H1 (cell line): ENCODE results near the gene NFX1. TPM values are rescaled to one million over a fixed set of nuclear protein-coding genes. Genes with fewer than 3 reads are reported as not detected.

Experiments
- CTCF ChIA-PET: fragments of 300-600 bp; sonication (Branson Sonifier 250); formaldehyde crosslinking; loops from one replicate; lab custom pipeline; 2021; ENCODE audit not compliant: partially characterized antibody; lab: Charles Lee
- POLR2A ChIA-PET: fragments of 300-600 bp; sonication (Branson Sonifier 250); formaldehyde crosslinking; loops from one replicate; lab custom pipeline; 2021; ENCODE audit warnings: inconsistent platforms; ENCODE audit not compliant: partially characterized antibody; lab: Charles Lee
- DNase-seq, 2 experiments: peaks; one replicate each; pipeline versions ENCODE4 v3.0.0 to v3.0.0-alpha.2; 2010 to 2022; ENCODE audit warnings: low spot score in 2 of 2, low read depth in 1 of 2, mixed read lengths in 1 of 2
- FAIRE-seq: peaks from 2 replicates; lab custom pipeline; 2011; peaks lifted over from hg19 to GRCh38; lab: Jason Lieb, UNC
- H2AFZ ChIP-seq: 2 replicates; pipeline ENCODE4 v1.8.1; 2012; ENCODE audit warnings: low read length, inconsistent platforms
- H2AK5ac ChIP-seq: 2 replicates; pipeline ENCODE4 v1.6.1; 2013; ENCODE audit warnings: low read depth, low read length
- H2BK120ac ChIP-seq: replicated peaks from 2 replicates; pipeline ENCODE3; 2013; ENCODE audit warnings: low read depth, low read length, inconsistent platforms
- H2BK12ac ChIP-seq: 2 replicates; pipeline ENCODE4 v1.6.1; 2013; ENCODE audit warnings: low read depth, low read length
- H2BK15ac ChIP-seq: 2 replicates; pipeline ENCODE4 v1.6.1; 2013; ENCODE audit warnings: low read length
- H2BK20ac ChIP-seq: 2 replicates; pipeline ENCODE4 v1.6.1; 2013; ENCODE audit warnings: low read length
- H2BK5ac ChIP-seq: 2 replicates; pipeline ENCODE4 v1.6.1; 2013; ENCODE audit warnings: low read depth, low read length
- H3K14ac ChIP-seq: 2 replicates; pipeline ENCODE4 v1.6.1; 2013; ENCODE audit warnings: inconsistent platforms; ENCODE audit not compliant: insufficient read length
- H3K18ac ChIP-seq: 2 replicates; pipeline ENCODE4 v1.6.1; 2013; ENCODE audit warnings: low read length; ENCODE audit errors: extremely low read depth
- H3K23ac ChIP-seq: 2 replicates; pipeline ENCODE4 v1.6.1; 2013; ENCODE audit warnings: inconsistent platforms; ENCODE audit not compliant: insufficient read length
- H3K23me2 ChIP-seq: 2 replicates; pipeline ENCODE4 v1.6.1; 2013; ENCODE audit warnings: low read depth, low read length
- H3K27ac ChIP-seq: 2 replicates; pipeline ENCODE4 v1.6.1; 2011; ENCODE audit warnings: low read depth, low read length, inconsistent platforms
- H3K27me3 ChIP-seq, 4 experiments: replicated peaks in 1 of 4; 1 replicate in 1 of 4; 2 replicates in 3 of 4; pipeline versions ENCODE4 v1.6.1 to v1.8.1; 2011 to 2013; ENCODE audit warnings: low read length in 3 of 4, mild to moderate bottlenecking in 3 of 4, inconsistent platforms in 2 of 4, mixed read lengths in 2 of 4, moderate library complexity in 1 of 4; ENCODE audit not compliant: control insufficient read depth in 3 of 4, insufficient read depth in 3 of 4; ENCODE audit errors: extremely low read depth in 1 of 4
- H3K36me3 ChIP-seq, 4 experiments: 2 replicates each; pipeline versions ENCODE4 v1.6.1 to v1.8.1; 2011 to 2013; ENCODE audit warnings: mild to moderate bottlenecking in 4 of 4, low read length in 3 of 4, moderate library complexity in 2 of 4, control low read depth in 1 of 4, inconsistent platforms in 1 of 4; ENCODE audit not compliant: insufficient read depth in 4 of 4, control insufficient read depth in 2 of 4
- H3K4ac ChIP-seq: replicated peaks from 2 replicates; pipeline ENCODE3; 2013; ENCODE audit warnings: low read length, low read depth, mixed read lengths, inconsistent platforms; ENCODE audit not compliant: insufficient read length
- H3K4me1 ChIP-seq, 4 experiments: replicated peaks in 1 of 4; 1 replicate in 1 of 4; 2 replicates in 3 of 4; pipeline versions ENCODE4 v1.6.1 to v1.8.1; 2011 to 2013; ENCODE audit warnings: low read length in 3 of 4, inconsistent platforms in 2 of 4, mixed read lengths in 1 of 4; ENCODE audit not compliant: insufficient read depth in 4 of 4, control insufficient read depth in 3 of 4
- H3K4me2 ChIP-seq, 2 experiments: 2 replicates each; pipeline versions ENCODE4 v1.6.1 to v1.8.1; 2011 to 2013; ENCODE audit warnings: low read depth in 2 of 2, low read length in 2 of 2, control low read depth in 1 of 2, inconsistent platforms in 1 of 2, mild to moderate bottlenecking in 1 of 2; ENCODE audit not compliant: insufficient read depth in 1 of 2
- H3K4me3 ChIP-seq, 4 experiments: fragments of 200-600, 300-600 bp in 1 of 4; sonication (generic), shearing (Covaris generic), sonication (Bioruptor Twin) in 1 of 4; 2 replicates each; pipeline versions ENCODE4 v1.5.1 to v1.8.1; 2011 to 2016; ENCODE audit warnings: low read length in 4 of 4, low read depth in 3 of 4, control low read depth in 2 of 4, inconsistent platforms in 2 of 4, mild to moderate bottlenecking in 2 of 4, mixed read lengths in 1 of 4, moderate library complexity in 1 of 4; ENCODE audit not compliant: insufficient read depth in 2 of 4; ENCODE audit errors: extremely low read depth in 1 of 4
- H3K56ac ChIP-seq: replicated peaks from 2 replicates; pipeline ENCODE3; 2013; ENCODE audit warnings: low read depth, mild to moderate bottlenecking, mixed read lengths, low read length, inconsistent platforms; ENCODE audit not compliant: insufficient read length
- H3K79me1 ChIP-seq: 2 replicates; pipeline ENCODE4 v1.6.1; 2013; ENCODE audit warnings: low read depth, low read length, control low read depth
- H3K79me2 ChIP-seq, 2 experiments: 2 replicates each; pipeline versions ENCODE4 v1.6.1 to v1.8.1; 2012 to 2013; ENCODE audit warnings: low read length in 2 of 2, mild to moderate bottlenecking in 2 of 2, inconsistent platforms in 1 of 2; ENCODE audit not compliant: insufficient read depth in 2 of 2, control insufficient read depth in 1 of 2
- H3K9ac ChIP-seq, 4 experiments: replicated peaks in 1 of 4; 1 replicate in 1 of 4; 2 replicates in 3 of 4; pipeline versions ENCODE4 v1.6.1 to v1.8.1; 2011 to 2013; ENCODE audit warnings: low read depth in 3 of 4, low read length in 3 of 4, control low read depth in 2 of 4, mild to moderate bottlenecking in 2 of 4, moderate library complexity in 2 of 4, inconsistent platforms in 1 of 4; ENCODE audit errors: extremely low read depth in 1 of 4
- H3K9me3 ChIP-seq, 2 experiments: 2 replicates each; pipeline versions ENCODE4 v1.6.1 to v1.8.1; 2012 to 2013; ENCODE audit warnings: mild to moderate bottlenecking in 2 of 2, moderate library complexity in 2 of 2, control low read depth in 1 of 2, inconsistent platforms in 1 of 2, low read depth in 1 of 2, low read length in 1 of 2, mixed read lengths in 1 of 2; ENCODE audit not compliant: insufficient read depth in 2 of 2
- H4K20me1 ChIP-seq, 2 experiments: replicated peaks in 1 of 2; 2 replicates each; pipeline versions ENCODE3 to v1.8.1; 2011 to 2013; ENCODE audit warnings: inconsistent platforms in 2 of 2, low read length in 2 of 2, mild to moderate bottlenecking in 1 of 2; ENCODE audit not compliant: insufficient read depth in 2 of 2, control insufficient read depth in 1 of 2
- H4K5ac ChIP-seq: 2 replicates; pipeline ENCODE4 v1.6.1; 2013; ENCODE audit warnings: low read length, low read depth, mixed read lengths, inconsistent platforms; ENCODE audit not compliant: insufficient read length
- H4K8ac ChIP-seq: 2 replicates; pipeline ENCODE4 v1.8.0; 2013; ENCODE audit warnings: mild to moderate bottlenecking, moderate library complexity, low read length, inconsistent platforms; ENCODE audit not compliant: insufficient read depth; ENCODE audit errors: extremely low read depth
- H4K91ac ChIP-seq: replicated peaks from 2 replicates; pipeline ENCODE3; 2013; ENCODE audit warnings: low read length, mixed read lengths, inconsistent platforms; ENCODE audit not compliant: insufficient read length
- SAP30 ChIP-seq: fragments of 300-600 bp; sonication (generic); IDR thresholded peaks from 2 replicates; pipeline ENCODE4 v1.7.1; 2012; ENCODE audit warnings: low read length, moderate library complexity, mild to moderate bottlenecking, inconsistent platforms; ENCODE audit not compliant: insufficient read depth, insufficient replicate concordance
- SIN3A ChIP-seq, 2 experiments: IDR thresholded peaks in 1 of 2; conservative IDR thresholded peaks in 1 of 2; 2 replicates each; pipeline ENCODE4 v1.6.1; 2011 to 2012; ENCODE audit warnings: low read length in 2 of 2, improper control_type of control experiment in 1 of 2, low read depth in 1 of 2, mild to moderate bottlenecking in 1 of 2
- WGBS, 2 experiments: shearing (Covaris generic) in 1 of 2; methylation state at CpG; one replicate each; pipeline versions ENCODE4 v1.1.6 to v1.1.7; 2013 to 2015; ENCODE audit warnings: low lambda C conversion rate in 2 of 2, mixed read lengths in 2 of 2, inconsistent platforms in 1 of 2, low coverage in 1 of 2, missing lambda C conversion rate in 1 of 2; ENCODE audit not compliant: insufficient replicate concordance in 2 of 2, insufficient coverage in 1 of 2, insufficient read length in 1 of 2; ENCODE audit errors: extremely low coverage in 1 of 2, missing lambda C conversion rate in 1 of 2; 5-methylcytosine and 5-hydroxymethylcytosine counted together
- polyA plus RNA-seq, 7 experiments: library from polyadenylated mRNA; depleted of rRNA in 3 of 7; stranded (reverse) in 5 of 7; unstranded in 2 of 7; fragments of >200 nt in 5 of 7; fragments of 200-250 nt in 2 of 7; gene quantifications; 1 replicate in 5 of 7; 2 replicates in 1 of 7; 4 replicates in 1 of 7; pipeline versions ENCODE4 v1.2.1 to v1.2.3, GENCODE V29; 2011 to 2013; ENCODE audit warnings: missing spikeins in 2 of 7, mixed read lengths in 2 of 7
- total RNA-seq: library from RNA; stranded (reverse); fragmentation: NEBNext Ultra II Directional; extraction: Animal tissue kit (Norgen Biotek cat#: 25700); gene quantifications from 2 replicates; pipeline ENCODE4 v1.2.1, GENCODE V29; 2021

The NFX1 gene
- total and polyA plus RNA-seq, 2 of the 8 experiments (the other 6 are each of a cell fraction or from before 2014, with no cell fraction given) = 19.4 to 28.4 TPM

DNA sequence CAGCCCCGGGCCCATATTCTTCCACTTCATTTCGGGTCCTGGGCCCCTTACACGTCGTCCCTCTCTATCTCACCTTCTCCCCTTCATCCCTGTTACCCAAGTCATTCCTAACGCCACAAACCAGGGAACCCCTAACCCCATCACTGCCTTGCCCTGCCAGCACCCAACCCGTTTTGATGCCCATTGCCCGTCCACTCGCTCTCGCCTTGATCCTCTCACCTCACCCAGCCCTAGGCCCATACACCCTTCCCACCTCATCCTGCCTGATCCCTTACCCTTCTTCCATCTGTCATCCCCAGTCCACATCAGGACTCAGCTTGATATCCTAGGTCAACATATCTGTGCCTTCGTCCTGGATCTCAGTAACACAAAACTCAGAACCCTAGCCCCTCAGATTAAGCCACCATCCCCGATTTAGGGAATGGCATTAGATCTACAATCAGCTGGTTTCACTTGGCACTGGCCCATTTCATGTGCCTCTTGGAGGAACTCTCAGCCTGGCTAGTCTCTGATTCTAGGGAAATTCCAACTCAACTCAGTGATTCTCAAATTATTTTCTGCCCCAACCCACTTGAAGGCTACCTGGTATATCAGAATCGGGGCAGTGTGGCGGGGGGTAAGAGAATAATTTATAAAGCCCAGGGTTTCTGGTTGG is 25.0 kb upstream of the NFX1 start:
- H3K79me1 ChIP-seq = 0 out of 2 replicates have a peak, but pooled peaks cover 4% of the 10 kb centered on the region
- no peak overlapping the region for H3K27ac ChIP-seq
- H2BK15ac ChIP-seq = no peak overlapping the region
- H3K9ac ChIP-seq = peak overlapping the region; percentile 44 to 91 (median 58)
- H4K20me1 ChIP-seq = no peaks in the 10 kb centered on the region
- H3K9me3 ChIP-seq = no peaks in the 10 kb centered on the region
- H3K36me3 ChIP-seq = peaks cover 9 to 39% (median 20%) of the 10 kb centered on the region in 4 experiments
- H3K18ac ChIP-seq = no peak overlapping the region
- peak overlapping the region; percentile 99; the same call in 1 of the 2 replicates for H2AK5ac ChIP-seq
- DNase-seq (no peak), FAIRE-seq (no peak)
- H2BK120ac ChIP-seq = no peak overlapping the region
- H3K14ac ChIP-seq = no peak overlapping the region
- 36% methylated on average over 13 of the region's 13 CpGs; no CpG with 5 or more reads in 1 of the 2 experiments for WGBS, 2 experiments
- H4K91ac ChIP-seq = no peak overlapping the region
- H3K23me2 ChIP-seq = peaks cover 13% of the 10 kb centered on the region
- ChIA-PET CTCF (interaction anchor here (0.6 to 1.5 kb wide), 3 partner anchors 20 to 277 kb away, joined by 3 read pairs; no protein-coding TSS in a partner anchor), POLR2A (interaction anchor here (0.6 to 3.8 kb wide), 2 partner anchors 24 to 25 kb away, joined by 3 to 29 read pairs; partner anchors contain the start of genes NFX1 and SPINK4)
- H4K5ac ChIP-seq = no peak overlapping the region
- no peak overlapping the region for H2BK12ac ChIP-seq
- no peak overlapping the region for H3K23ac ChIP-seq
- H3K4me1 ChIP-seq = peaks cover 0 to 2% (median 2%) of the 10 kb centered on the region in 4 experiments; a peak in 2 of 7 replicates
- H3K56ac ChIP-seq = no peak overlapping the region
- H2BK20ac ChIP-seq = no peak overlapping the region
- H2AFZ ChIP-seq = no peak overlapping the region
- no peak overlapping the region for H4K8ac ChIP-seq
- no peaks in the 10 kb centered on the region for H3K27me3 ChIP-seq
- peak overlapping the region; percentile 68 to 94 (median 88) for H3K4me3 ChIP-seq
- H3K4me2 ChIP-seq = peak overlapping the region; percentile 91 to 99
- peak overlapping the region; percentile 82 for H2BK5ac ChIP-seq
- H3K79me2 ChIP-seq = peaks cover 10 to 31% of the 10 kb centered on the region in 2 experiments
- TF ChIP-seq SAP30 (peak; percentile 26), SIN3A (conservative IDR thresholded peaks at IDR 0.05 in 1 of 2, IDR thresholded peaks at IDR 0.05 in 1 of 2; ENCODE audit: low read depth in 1 of 2, low read length in 2 of 2) (no peak)
- TF ChIP-seq, all 59 proteins: peak for 1
- no peak overlapping the region for H3K4ac ChIP-seq
